Measurements from ENCODE around the gene FAM241A.

FAM241A gene

DNA sequence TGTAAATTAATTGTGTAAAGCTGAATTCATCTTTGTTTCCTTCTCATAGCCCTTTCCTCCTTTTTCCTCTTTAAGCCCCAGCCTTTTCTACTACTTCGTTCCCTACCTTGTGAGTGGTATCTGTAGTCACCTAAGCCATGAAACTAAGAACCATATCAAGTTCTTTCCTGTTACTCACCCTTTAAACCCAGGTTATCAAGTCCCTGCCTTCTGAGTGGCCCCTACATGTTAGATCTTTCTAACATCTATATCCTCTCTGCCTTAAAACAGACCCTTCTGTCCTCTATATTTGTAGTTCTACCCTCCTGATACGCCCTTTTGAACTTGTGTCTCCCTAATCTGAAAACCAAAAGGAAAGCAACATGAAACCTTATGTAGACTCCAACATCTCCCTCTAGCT lies 93.6 kb downstream of the FAM241A start:
- intact Hi-C loops (cut with DNase I): loop anchor here (5.0 kb wide), 1 partner anchor 142 kb away; no protein-coding TSS in a partner anchor
- no peak for DNase-seq

All from head of caudate nucleus (tissue), 42 donors.